Upper lobe of right lung (tissue), 1 donor: ENCODE results near the gene C16orf78. TPM values are rescaled to one million over a fixed set of nuclear protein-coding genes. Genes with fewer than 3 reads are reported as not detected.

Experiments used
- ATAC-seq: fragments of 200-7000 bp; cut with Tn5 transposase; one replicate; pipeline ENCODE4 v1.9.1; 2020; ENCODE audit warnings: mild to moderate bottlenecking, moderate library complexity
- DNase-seq: peaks from one replicate; pipeline ENCODE4 v3.0.0-alpha.2; 2020
- H3K27ac ChIP-seq: fragments of 200-600 bp; one replicate; pipeline ENCODE4 v1.8.0; 2022
- H3K27me3 ChIP-seq: fragments of 200-600 bp; one replicate; pipeline ENCODE4 v1.8.0; 2022; ENCODE audit warnings: mild to moderate bottlenecking
- H3K36me3 ChIP-seq: fragments of 200-600 bp; one replicate; pipeline ENCODE4 v1.8.0; 2022
- H3K4me1 ChIP-seq: fragments of 200-600 bp; one replicate; pipeline ENCODE4 v1.8.0; 2022
- H3K4me3 ChIP-seq: fragments of 200-600 bp; one replicate; pipeline ENCODE4 v1.8.0; 2022; ENCODE audit warnings: mild to moderate bottlenecking
- H3K9me3 ChIP-seq: fragments of 200-600 bp; one replicate; pipeline ENCODE4 v1.8.0; 2022
- CTCF ChIP-seq: fragments of 200-600 bp; IDR thresholded peaks from one replicate; pipeline ENCODE4 v1.8.0; 2022; ENCODE audit warnings: antibody characterized with exemption
- intact Hi-C: fragments of 100-400 bp; cut with DNase I; formaldehyde crosslinking; loops from one replicate; pipeline ENCODE4 v1.11.0; 2022
- total RNA-seq: library from RNA; stranded (reverse); fragmentation: NEBNext Ultra II Directional; extraction: Animal tissue kit (Norgen Biotek cat#: 25700); gene quantifications from one replicate; pipeline ENCODE4 v1.2.1, GENCODE V29; 2021
- donor health status: DM: no; HTN: yes; CAD: no; lungs with severe emphysema.

The C16orf78 gene
- total RNA-seq, 1 donor from 2014 or later = not detected

DNA sequence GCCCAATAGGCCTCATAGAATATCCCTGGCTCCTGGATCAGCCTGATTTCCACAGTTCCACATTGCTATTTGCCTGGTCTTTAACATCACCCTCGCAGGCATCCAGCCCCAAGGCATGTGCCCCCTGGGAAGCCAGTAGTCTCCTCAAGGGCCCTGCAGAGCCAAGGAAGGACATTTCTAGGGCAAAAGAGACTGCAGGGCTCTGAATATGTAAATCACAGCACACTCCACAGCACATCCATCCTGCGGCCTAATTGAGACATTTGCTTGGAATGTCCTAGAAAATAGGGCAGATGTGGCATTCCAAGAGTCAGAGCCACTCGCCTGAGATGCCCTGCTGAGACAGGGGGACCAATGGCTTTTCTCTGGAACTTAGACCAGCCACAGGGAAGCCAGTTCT lies 11.4 kb upstream of the C16orf78 start:
- intact Hi-C loops = no loop called here
- ATAC-seq = no peak
- TF ChIP-seq CTCF = no peak
- Histone ChIP-seq H3K27me3 (no peaks in the 10 kb centered on the region), H3K9me3 (no peaks in the 10 kb centered on the region), H3K4me1 (no peaks in the 10 kb centered on the region), H3K27ac (no peak overlapping the region), H3K4me3 (no peak overlapping the region), H3K36me3 (no peaks in the 10 kb centered on the region)
- no peak for DNase-seq

DNA sequence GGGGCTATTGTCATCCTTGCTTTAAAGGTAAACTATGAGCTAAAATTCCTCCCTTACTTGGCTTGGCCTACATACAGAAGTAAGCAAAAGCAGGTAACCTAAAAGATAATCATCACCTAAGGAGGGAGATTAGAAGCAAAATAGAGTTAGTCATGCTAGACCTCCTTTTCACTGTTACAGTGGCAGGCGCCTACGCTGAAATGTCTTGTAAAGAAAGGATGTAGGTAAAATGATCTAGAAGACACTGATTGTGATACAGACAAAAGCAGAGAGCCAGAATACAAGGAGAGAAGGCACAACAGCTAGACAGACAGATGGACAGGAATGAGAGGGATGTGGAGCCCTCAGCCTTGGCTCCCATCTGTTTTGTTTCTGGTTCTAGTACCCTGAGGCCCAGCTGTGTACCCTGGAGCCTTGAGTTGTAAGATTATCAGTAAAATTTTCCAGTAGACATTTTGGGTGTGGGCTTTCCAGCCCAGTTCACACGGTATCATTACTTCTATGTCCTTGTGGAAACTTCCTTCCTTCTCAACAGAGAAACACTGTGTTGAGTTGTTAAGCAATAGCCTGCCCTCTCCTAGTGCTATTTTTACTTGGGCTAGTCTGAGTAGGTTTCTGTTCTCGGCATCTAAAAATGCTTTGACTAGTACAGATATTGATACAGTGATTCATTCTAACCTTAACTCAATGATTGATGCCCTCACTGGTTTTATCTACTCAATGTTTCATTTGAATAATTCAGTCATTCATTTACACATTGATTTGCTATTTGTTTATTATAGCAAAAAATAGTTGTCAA lies 7.7 kb upstream of the C16orf78 start:
- intact Hi-C loops = no loop called here
- DNase-seq (no peak), ATAC-seq (no peak)
- Histone ChIP-seq H3K9me3 (no peaks in the 10 kb centered on the region), H3K4me3 (no peak overlapping the region), H3K36me3 (no peaks in the 10 kb centered on the region), H3K4me1 (no peaks in the 10 kb centered on the region), H3K27ac (no peak overlapping the region), H3K27me3 (no peaks in the 10 kb centered on the region)
- TF ChIP-seq CTCF = no peak

GRCh38 chr16:49366669-49367068 lies 6.9 kb upstream of the C16orf78 start:
- no peak for TF ChIP-seq CTCF
- intact Hi-C loops = no loop called here
- Histone ChIP-seq H3K27ac (no peak overlapping the region), H3K4me1 (no peaks in the 10 kb centered on the region), H3K36me3 (no peaks in the 10 kb centered on the region), H3K9me3 (no peaks in the 10 kb centered on the region), H3K27me3 (no peaks in the 10 kb centered on the region), H3K4me3 (no peak overlapping the region)
- DNase-seq = no peak
- no peak for ATAC-seq

DNA sequence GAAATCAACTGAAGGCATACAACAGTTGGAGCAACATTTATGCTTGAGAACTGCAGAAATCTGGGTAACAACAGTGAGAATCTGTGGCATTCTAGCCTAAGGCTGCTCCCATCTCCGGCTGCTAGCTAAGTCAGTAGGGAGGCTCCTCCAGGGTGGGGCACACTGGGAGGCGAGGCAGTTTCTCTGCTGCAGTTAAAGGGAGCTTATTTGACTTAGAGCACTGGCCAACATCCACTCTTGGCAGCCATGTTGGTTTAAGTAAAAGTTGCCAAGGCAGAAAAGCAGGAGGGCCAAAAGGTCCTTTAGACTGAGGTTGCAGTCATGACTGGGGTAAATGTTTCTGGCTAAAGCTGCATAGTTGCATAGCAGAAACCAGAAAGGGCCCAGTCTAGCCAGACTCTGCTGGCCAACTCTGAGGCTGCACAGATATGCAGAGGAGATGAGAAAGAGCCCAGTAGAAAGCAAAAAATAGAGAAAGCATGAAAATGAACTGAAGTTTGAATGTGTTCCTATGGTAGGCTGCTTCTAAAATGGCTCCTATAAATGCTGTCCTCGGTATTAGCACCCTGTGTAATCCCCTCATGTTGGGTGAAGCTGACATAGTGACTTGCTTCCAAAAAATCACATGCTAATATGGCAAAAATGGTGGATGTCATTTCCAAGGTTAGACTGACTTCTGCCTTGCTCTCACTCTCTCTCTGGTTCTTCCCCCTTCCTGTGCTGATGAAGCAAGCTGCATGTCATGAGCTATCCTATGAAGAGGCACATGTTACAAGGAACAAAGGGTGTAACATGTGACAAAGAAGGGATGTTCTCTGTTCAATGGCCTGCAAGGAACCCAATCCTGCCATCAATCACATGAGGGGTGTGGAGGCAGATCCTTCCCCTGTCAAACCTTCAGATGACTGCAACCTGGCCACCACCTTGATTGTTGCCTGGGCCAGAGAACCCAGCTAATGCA lies 3.7 kb upstream of the C16orf78 start:
- no peaks in the 10 kb centered on the region for H3K4me1 ChIP-seq
- ATAC-seq = no peak
- no peak for TF ChIP-seq CTCF
- intact Hi-C loops = no loop called here
- DNase-seq = no peak
- H3K27ac ChIP-seq = no peak overlapping the region
- H3K4me3 ChIP-seq = no peak overlapping the region
- no peaks in the 10 kb centered on the region for H3K9me3 ChIP-seq
- H3K36me3 ChIP-seq = no peaks in the 10 kb centered on the region
- H3K27me3 ChIP-seq = no peaks in the 10 kb centered on the region

DNA sequence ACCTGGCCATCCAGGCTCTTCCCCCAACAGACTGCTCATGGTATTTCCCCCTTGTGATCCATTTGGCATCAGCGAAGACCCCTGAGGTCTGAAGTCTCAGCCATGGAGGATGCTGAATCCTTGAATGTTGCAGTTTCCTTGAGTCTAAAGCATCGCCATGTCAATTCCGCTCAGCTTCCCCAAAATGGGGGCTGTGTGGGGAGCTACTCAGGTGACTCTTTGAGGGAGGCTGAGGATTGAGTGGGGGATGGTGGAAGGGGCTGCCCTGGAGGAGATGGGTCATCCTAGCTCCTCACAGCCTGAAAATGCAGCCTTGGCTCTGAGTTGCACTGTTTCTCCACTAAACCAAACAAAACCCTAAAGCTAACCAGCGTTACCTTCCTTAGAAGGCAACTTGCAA lies 2.6 kb downstream of the C16orf78 start:
- H3K4me3 ChIP-seq = no peak overlapping the region
- no peaks in the 10 kb centered on the region for H3K9me3 ChIP-seq
- intact Hi-C loops = no loop called here
- no peaks in the 10 kb centered on the region for H3K27me3 ChIP-seq
- no peak for ATAC-seq
- H3K4me1 ChIP-seq = no peaks in the 10 kb centered on the region
- no peak for DNase-seq
- no peak for TF ChIP-seq CTCF
- H3K36me3 ChIP-seq = no peaks in the 10 kb centered on the region
- no peak overlapping the region for H3K27ac ChIP-seq
